ENCODE measurements around the gene HDAC4.

Gene HDAC4

GRCh38 chr2:239443666-239444567, 43.1 kb upstream of the HDAC4 start:
- TF ChIP-seq POLR2AphosphoS5 (IDR thresholded peaks at IDR 0.05; ENCODE audit: low read depth) (no peak), REST (IDR thresholded peaks at IDR 0.05; ENCODE audit: insufficient replicate concordance, low read depth) (no peak), GABPA (IDR thresholded peaks at IDR 0.05; ENCODE audit: low read depth) (no peak), CTCF (IDR thresholded peaks at IDR 0.05; ENCODE audit: insufficient read depth, low read length) (no peak), SPI1 (IDR thresholded peaks at IDR 0.05; ENCODE audit: borderline replicate concordance, low read depth) (no peak)
- no peak overlapping the region for H3K27ac ChIP-seq (replicated peaks)
- no peaks in the 10 kb centered on the region for H3K27me3 ChIP-seq (ENCODE audit: insufficient read depth, poor library complexity, severe bottlenecking)
- DNase-seq (ENCODE audit: low read depth in 1 of 2, low spot score in 1 of 2): no peak
- H3K4me3 ChIP-seq (replicated peaks; ENCODE audit: insufficient read depth, low read length): no peak overlapping the region

GRCh38 chr2:239443102-239443620, 42.3 kb upstream of the HDAC4 start:
- no peak for DNase-seq (ENCODE audit: low read depth in 1 of 2, low spot score in 1 of 2)
- Histone ChIP-seq H3K27ac (replicated peaks) (no peak overlapping the region), H3K27me3 (ENCODE audit: insufficient read depth, poor library complexity, severe bottlenecking) (no peaks in the 10 kb centered on the region), H3K4me3 (replicated peaks; ENCODE audit: insufficient read depth, low read length) (no peak overlapping the region)
- no peak for TF ChIP-seq CTCF (IDR thresholded peaks at IDR 0.05; ENCODE audit: insufficient read depth, low read length)
- no peak for TF ChIP-seq GABPA (IDR thresholded peaks at IDR 0.05; ENCODE audit: low read depth)
- TF ChIP-seq REST (IDR thresholded peaks at IDR 0.05; ENCODE audit: insufficient replicate concordance, low read depth): no peak
- TF ChIP-seq SPI1 (IDR thresholded peaks at IDR 0.05; ENCODE audit: borderline replicate concordance, low read depth): no peak
- TF ChIP-seq POLR2AphosphoS5 (IDR thresholded peaks at IDR 0.05; ENCODE audit: low read depth): no peak

GRCh38 chr2:239442192-239442591, 41.4 kb upstream of the HDAC4 start:
- H3K4me3 ChIP-seq (replicated peaks; ENCODE audit: insufficient read depth, low read length): no peak overlapping the region
- H3K27ac ChIP-seq (replicated peaks): no peak overlapping the region
- DNase-seq (ENCODE audit: low read depth in 1 of 2, low spot score in 1 of 2): no peak
- TF ChIP-seq POLR2AphosphoS5 (IDR thresholded peaks at IDR 0.05; ENCODE audit: low read depth) (no peak), SPI1 (IDR thresholded peaks at IDR 0.05; ENCODE audit: borderline replicate concordance, low read depth) (no peak), GABPA (IDR thresholded peaks at IDR 0.05; ENCODE audit: low read depth) (no peak), CTCF (IDR thresholded peaks at IDR 0.05; ENCODE audit: insufficient read depth, low read length) (no peak), REST (IDR thresholded peaks at IDR 0.05; ENCODE audit: insufficient replicate concordance, low read depth) (no peak)
- H3K27me3 ChIP-seq (ENCODE audit: insufficient read depth, poor library complexity, severe bottlenecking): no peaks in the 10 kb centered on the region

Data from HL-60 (cell line).